ENCODE measurements around the gene DRD2. TPM values are rescaled to one million over a fixed set of nuclear protein-coding genes. Genes with fewer than 3 reads are reported as not detected.

Gene DRD2
- total RNA-seq, 2 experiments from 2014 or later, result not detected

- Mint-ChIP-seq H3K9me3 (no peaks in the 10 kb centered on the region), H3K36me3 (ENCODE audit: low read depth) (peaks cover 1% of the 10 kb centered on the region), H3K27me3 (peaks cover 51% of the 10 kb centered on the region), H3K4me3 (no peak overlapping the region), H3K27ac (no peak overlapping the region), H3K4me1 (ENCODE audit: low read depth) (peaks cover 3% of the 10 kb centered on the region)
- intact Hi-C loops (cut with micrococcal nuclease), result no loop called here
- ATAC-seq (no peak), DNase-seq (peak; percentile 55)
- ChIA-PET POLR2A (no interaction called here), CTCF (no interaction called here)
- TF ChIP-seq CTCF (IDR thresholded peaks at IDR 0.05), result no peak
Measured at GRCh38 chr11:113474362-113475159, 637 bp downstream of the DRD2 start.

- TF ChIP-seq CTCF (IDR thresholded peaks at IDR 0.05), result no peak
- ATAC-seq (no peak), DNase-seq (no peak)
- Mint-ChIP-seq H3K4me1 (ENCODE audit: low read depth) (peaks cover 3% of the 10 kb centered on the region), H3K27ac (no peak overlapping the region), H3K27me3 (peaks cover 54% of the 10 kb centered on the region), H3K9me3 (no peaks in the 10 kb centered on the region), H3K36me3 (ENCODE audit: low read depth) (peaks cover 1% of the 10 kb centered on the region), H3K4me3 (no peak overlapping the region)
- POLR2A ChIA-PET, result no interaction called here
- CTCF ChIA-PET, result no interaction called here
- intact Hi-C loops (cut with micrococcal nuclease), result no loop called here
Measured at GRCh38 chr11:113473983-113474361, 1.2 kb downstream of the DRD2 start.

DNA sequence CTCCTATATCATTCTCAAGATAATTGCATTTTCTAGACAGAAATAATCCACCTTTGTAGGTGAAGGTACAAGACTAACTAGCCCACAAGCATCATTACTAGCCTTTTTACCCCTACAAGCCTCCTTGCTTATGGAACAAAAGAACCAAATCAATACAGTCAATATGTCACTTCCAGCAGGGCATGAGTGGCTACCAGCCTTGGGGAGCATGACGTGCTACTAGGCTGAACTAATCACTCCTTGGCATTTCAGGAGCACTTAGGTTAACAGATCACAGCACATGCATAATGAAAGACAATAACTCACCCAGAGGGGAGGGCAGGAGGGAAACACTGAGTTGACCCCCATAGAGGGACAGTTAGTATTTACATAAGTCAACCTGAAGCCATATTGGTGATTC lies 2.7 kb downstream of the DRD2 start:
- Mint-ChIP-seq H3K27me3 (peaks cover 45% of the 10 kb centered on the region), H3K27ac (no peak overlapping the region), H3K4me1 (ENCODE audit: low read depth) (peaks cover 3% of the 10 kb centered on the region), H3K4me3 (no peak overlapping the region), H3K36me3 (ENCODE audit: low read depth) (peaks cover 1% of the 10 kb centered on the region), H3K9me3 (no peaks in the 10 kb centered on the region)
- ChIA-PET CTCF (no interaction called here), POLR2A (no interaction called here)
- no peak for DNase-seq
- no peak for TF ChIP-seq CTCF (IDR thresholded peaks at IDR 0.05)
- intact Hi-C loops (cut with micrococcal nuclease), result no loop called here
- no peak for ATAC-seq

DNA sequence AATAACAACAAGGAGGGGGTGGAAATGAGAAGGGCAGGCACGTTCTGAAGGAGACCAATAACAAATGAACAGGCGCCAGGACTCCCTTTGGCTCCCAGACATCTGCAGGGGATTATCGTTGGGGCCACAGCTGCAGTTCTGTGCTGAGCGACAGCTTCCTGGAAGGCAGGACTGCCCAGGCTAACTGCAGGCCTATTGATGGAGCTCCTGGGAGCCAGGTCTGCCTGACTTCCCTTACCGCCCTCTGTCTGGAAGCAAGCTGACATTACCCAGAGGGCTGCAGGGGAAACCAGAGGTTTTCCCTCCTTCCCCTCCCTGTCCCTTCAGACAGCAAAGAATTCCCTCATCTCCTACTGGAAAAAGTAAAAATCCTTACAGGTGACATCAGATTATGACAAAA lies 5.0 kb downstream of the DRD2 start:
- no peaks in the 10 kb centered on the region for H3K36me3 Mint-ChIP-seq (ENCODE audit: low read depth)
- H3K27ac Mint-ChIP-seq, result no peak overlapping the region
- ChIA-PET CTCF (no interaction called here), POLR2A (no interaction called here)
- no peak for TF ChIP-seq CTCF (IDR thresholded peaks at IDR 0.05)
- intact Hi-C loops (cut with micrococcal nuclease), result no loop called here
- peaks cover 33% of the 10 kb centered on the region for H3K27me3 Mint-ChIP-seq
- no peaks in the 10 kb centered on the region for H3K9me3 Mint-ChIP-seq
- ATAC-seq (no peak), DNase-seq (no peak)
- H3K4me3 Mint-ChIP-seq, result no peak overlapping the region
- H3K4me1 Mint-ChIP-seq (ENCODE audit: low read depth), result peaks cover 3% of the 10 kb centered on the region

- intact Hi-C loops (cut with micrococcal nuclease), result no loop called here
Measured at GRCh38 chr11:113468726-113469345, 6.4 kb downstream of the DRD2 start.

More at GRCh38 chr11:113468726-113469345, 6.4 kb downstream of the DRD2 start:
- H3K27ac Mint-ChIP-seq, result no peak overlapping the region
- no peaks in the 10 kb centered on the region for H3K9me3 Mint-ChIP-seq
- TF ChIP-seq CTCF (IDR thresholded peaks at IDR 0.05), result no peak
- DNase-seq, result no peak
- H3K36me3 Mint-ChIP-seq (ENCODE audit: low read depth), result no peaks in the 10 kb centered on the region
- H3K4me1 Mint-ChIP-seq (ENCODE audit: low read depth), result no peaks in the 10 kb centered on the region
- no peak overlapping the region for H3K4me3 Mint-ChIP-seq
- POLR2A ChIA-PET, result no interaction called here
- H3K27me3 Mint-ChIP-seq, result peaks cover 34% of the 10 kb centered on the region
- CTCF ChIA-PET, result no interaction called here
- ATAC-seq, result no peak

Measured in activated CD8-positive, alpha-beta T cell treated with anti-CD3 and anti-CD28 coated beads for 36 hours (primary cell).